GM19351 (cell line): ENCODE measurements around the gene SCYL1.
A peak's percentile ranks its signal among the peaks of the same experiment; 100 is the strongest.
"Not testable (repeated sequence)": the region's sequence is repeated elsewhere in the genome, so short reads cannot be mapped to it uniquely, and the experiment has no call there.

Experiments
- ATAC-seq: cut with Tn5 transposase; IDR thresholded peaks from one replicate; pipeline ENCODE4 v1.9.1; 2021; ENCODE audit warnings: mild to moderate bottlenecking, moderate library complexity; ENCODE audit not compliant: unreplicated experiment

SCYL1 gene

GRCh38 chr11:65504674-65505465 lies 20.0 kb upstream of the SCYL1 start:
- no peak for ATAC-seq

GRCh38 chr11:65505466-65506289 lies 19.2 kb upstream of the SCYL1 start:
- ATAC-seq: no peak

- no peak for ATAC-seq
Observed at GRCh38 chr11:65506290-65506771, 18.6 kb upstream of the SCYL1 start.

GRCh38 chr11:65506772-65507505 lies 17.9 kb upstream of the SCYL1 start:
- peak; percentile 20 for ATAC-seq

- ATAC-seq: not testable (repeated sequence)
Observed at GRCh38 chr11:65512311-65512710, 12.6 kb upstream of the SCYL1 start.

- ATAC-seq: no peak
Observed at GRCh38 chr11:65516135-65516968, 8.5 kb upstream of the SCYL1 start.

GRCh38 chr11:65518941-65519549 lies 5.8 kb upstream of the SCYL1 start:
- not testable (repeated sequence) for ATAC-seq

GRCh38 chr11:65521777-65522521 lies 2.9 kb upstream of the SCYL1 start:
- not testable (repeated sequence) for ATAC-seq

- ATAC-seq: not testable (repeated sequence)
Observed at GRCh38 chr11:65522718-65523630, 1.9 kb upstream of the SCYL1 start.

- not testable (repeated sequence) for ATAC-seq
Observed at GRCh38 chr11:65523631-65523968, 1.3 kb upstream of the SCYL1 start.

- no peak for ATAC-seq
Observed at GRCh38 chr11:65524014-65524740, 706 bp upstream of the SCYL1 start.

GRCh38 chr11:65525546-65526480 lies 930 bp downstream of the SCYL1 start:
- no peak for ATAC-seq

GRCh38 chr11:65526744-65527143 lies 1.9 kb downstream of the SCYL1 start:
- no peak for ATAC-seq

- no peak for ATAC-seq
Observed at GRCh38 chr11:65528819-65529350, 4.0 kb downstream of the SCYL1 start.

GRCh38 chr11:65529475-65530156 lies 4.7 kb downstream of the SCYL1 start:
- ATAC-seq: no peak

GRCh38 chr11:65530157-65530496 lies 5.2 kb downstream of the SCYL1 start:
- ATAC-seq: no peak
